IMR-90 (cell line): ENCODE results near the gene APLN. TPM values are rescaled to one million over a fixed set of nuclear protein-coding genes. Genes with fewer than 3 reads are reported as not detected.

ENCODE experiments used
- ATAC-seq: fragments of 200-7000 bp; cut with Tn5 transposase; 2 replicates; pipeline ENCODE4 v1.9.1; 2020; ENCODE audit warnings: low read depth, mild to moderate bottlenecking, moderate library complexity
- Bru-seq: library from RNA; stranded (reverse); fragments of 400-500 nt; gene quantifications from one replicate; lab custom pipeline; 2021; lab: Mats Ljungman, UMichigan
- BruChase-seq, 2 experiments: library from RNA; stranded (reverse); fragments of 400-500 nt; gene quantifications; one replicate each; lab custom pipeline; 2021; lab: Mats Ljungman, UMichigan
- BruUV-seq: library from RNA; stranded (reverse); fragments of 400-500 nt; replicated peaks from 2 replicates; lab custom pipeline; 2021; lab: Mats Ljungman, UMichigan
- CTCF ChIA-PET: fragments of 300-600 bp; formaldehyde crosslinking; extraction: SDS; loops from one replicate; lab custom pipeline; 2021; ENCODE audit warnings: antibody characterized with exemption; lab: Yijun Ruan, JAX
- POLR2A ChIA-PET: fragments of 300-600 bp; sonication (Branson Sonifier 250); formaldehyde crosslinking; loops from one replicate; lab custom pipeline; 2022; ENCODE audit warnings: antibody characterized with exemption; ENCODE audit not compliant: unreplicated experiment; lab: Charles Lee
- DNase-seq: peaks from one replicate; pipeline ENCODE4 v3.0.0; 2013
- H2AFZ ChIP-seq: replicated peaks from 2 replicates; pipeline ENCODE3; 2013; ENCODE audit warnings: low read length, mild to moderate bottlenecking; ENCODE audit not compliant: poor library complexity
- H2AK5ac ChIP-seq: 2 replicates; pipeline ENCODE4 v1.6.1; 2013; ENCODE audit warnings: low read depth, low read length, inconsistent platforms
- H2AK9ac ChIP-seq: replicated peaks from 2 replicates; pipeline ENCODE3; 2013; ENCODE audit warnings: mild to moderate bottlenecking, low read depth, low read length, moderate library complexity; ENCODE audit not compliant: poor library complexity
- H2BK120ac ChIP-seq: 2 replicates; pipeline ENCODE4 v1.6.1; 2013; ENCODE audit warnings: low read depth, low read length, inconsistent platforms
- H2BK15ac ChIP-seq: 3 replicates; pipeline ENCODE4 v1.6.1; 2013; ENCODE audit warnings: low read depth, low read length, inconsistent platforms
- H2BK20ac ChIP-seq: 2 replicates; pipeline ENCODE4 v1.6.1; 2013; ENCODE audit warnings: low read depth, mild to moderate bottlenecking, inconsistent platforms, low read length, moderate library complexity
- H2BK5ac ChIP-seq: 2 replicates; pipeline ENCODE4 v1.6.1; 2013; ENCODE audit warnings: mild to moderate bottlenecking, low read depth, low read length, inconsistent platforms; ENCODE audit not compliant: poor library complexity, severe bottlenecking
- H3K14ac ChIP-seq: replicated peaks from 2 replicates; pipeline ENCODE4 v1.6.1; 2013; ENCODE audit warnings: low read depth, low read length, inconsistent platforms
- H3K18ac ChIP-seq: 2 replicates; pipeline ENCODE4 v1.6.1; 2013; ENCODE audit warnings: low read depth, low read length, control low read depth
- H3K23ac ChIP-seq: 2 replicates; pipeline ENCODE4 v1.6.1; 2013; ENCODE audit warnings: low read depth, low read length, inconsistent platforms
- H3K27ac ChIP-seq: 2 replicates; pipeline ENCODE4 v1.5.1; 2013; ENCODE audit warnings: mild to moderate bottlenecking, control low read depth, low read length; ENCODE audit not compliant: insufficient read depth
- H3K27me3 ChIP-seq: 2 replicates; pipeline ENCODE4 v1.6.1; 2013; ENCODE audit warnings: low read length; ENCODE audit not compliant: control insufficient read depth, insufficient read depth
- H3K36me3 ChIP-seq: 2 replicates; pipeline ENCODE4 v1.6.1; 2013; ENCODE audit warnings: low read length, mixed read lengths; ENCODE audit not compliant: control insufficient read depth, insufficient read depth
- H3K4ac ChIP-seq: 2 replicates; pipeline ENCODE4 v1.6.1; 2013; ENCODE audit warnings: low read depth, low read length, inconsistent platforms
- H3K4me1 ChIP-seq: 2 replicates; pipeline ENCODE4 v1.6.1; 2013; ENCODE audit warnings: low read length, mixed read lengths; ENCODE audit not compliant: control insufficient read depth, insufficient read depth
- H3K4me2 ChIP-seq: 2 replicates; pipeline ENCODE4 v1.6.1; 2013; ENCODE audit warnings: low read depth, mild to moderate bottlenecking, control low read depth, low read length, moderate library complexity
- H3K4me3 ChIP-seq: 2 replicates; pipeline ENCODE4 v1.5.1; 2013; ENCODE audit warnings: low read depth, mild to moderate bottlenecking, control low read depth, low read length, moderate library complexity; ENCODE audit not compliant: insufficient read depth
- H3K56ac ChIP-seq: 2 replicates; pipeline ENCODE4 v1.6.1; 2013; ENCODE audit warnings: low read length, inconsistent platforms; ENCODE audit not compliant: insufficient read depth; ENCODE audit errors: extremely low read depth
- H3K79me1 ChIP-seq, 2 experiments: 2 replicates each; pipeline ENCODE4 v1.6.1; 2013; ENCODE audit warnings: low read length in 2 of 2, inconsistent platforms in 1 of 2, low read depth in 1 of 2
- H3K9ac ChIP-seq: 2 replicates; pipeline ENCODE4 v1.6.1; 2013; ENCODE audit warnings: low read depth, low read length, control low read depth
- H3K9me1 ChIP-seq: 2 replicates; pipeline ENCODE4 v1.6.1; 2013; ENCODE audit warnings: low read length, inconsistent platforms; ENCODE audit not compliant: insufficient read depth
- H3K9me3 ChIP-seq: 2 replicates; pipeline ENCODE4 v1.6.1; 2013; ENCODE audit warnings: low read length; ENCODE audit not compliant: control insufficient read depth, insufficient read depth
- H4K20me1 ChIP-seq: 2 replicates; pipeline ENCODE4 v1.6.1; 2013; ENCODE audit warnings: low read length, inconsistent platforms; ENCODE audit not compliant: insufficient read depth
- H4K5ac ChIP-seq: 2 replicates; pipeline ENCODE4 v1.6.1; 2013; ENCODE audit warnings: mild to moderate bottlenecking, low read depth, low read length, control low read depth
- H4K8ac ChIP-seq, 2 experiments: 2 replicates each; pipeline ENCODE4 v1.6.1; 2013; ENCODE audit warnings: low read depth in 2 of 2, low read length in 2 of 2, control low read depth in 1 of 2, inconsistent platforms in 1 of 2
- H4K91ac ChIP-seq: 2 replicates; pipeline ENCODE4 v1.6.1; 2013; ENCODE audit warnings: low read depth, low read length, inconsistent platforms; ENCODE audit not compliant: insufficient read depth
- CHD1 ChIP-seq: IDR thresholded peaks from 2 replicates; pipeline ENCODE4 v1.6.1; 2012; ENCODE audit warnings: low read depth, low read length, improper control_type of control experiment
- MAFK ChIP-seq: IDR thresholded peaks from 2 replicates; pipeline ENCODE4 v1.6.1; 2012; ENCODE audit warnings: low read depth, low read length, improper control_type of control experiment
- MAZ ChIP-seq: IDR thresholded peaks from 2 replicates; pipeline ENCODE4 v1.6.1; 2012; ENCODE audit warnings: low read depth, mild to moderate bottlenecking, low read length, improper control_type of control experiment, moderate library complexity, borderline replicate concordance
- RAD21 ChIP-seq: IDR thresholded peaks from 2 replicates; pipeline ENCODE4 v1.6.1; 2012; ENCODE audit warnings: low read length, improper control_type of control experiment
- WGBS, 2 experiments: methylation state at CpG; one replicate each; pipeline versions ENCODE4 v1.1.5 to v1.1.7; 2013; ENCODE audit warnings: missing lambda C conversion rate in 2 of 2; ENCODE audit not compliant: insufficient read length in 1 of 2; ENCODE audit errors: extremely low coverage in 2 of 2; 5-methylcytosine and 5-hydroxymethylcytosine counted together
- dilution Hi-C: fragments of 300-500 bp; cut with HindIII; formaldehyde crosslinking; loops from one replicate; pipeline ENCODE4 v1.14.3; 2018; ENCODE audit warnings: low sequenced_read_pairs; ENCODE audit not compliant: unreplicated experiment
- in situ Hi-C: fragments of 300-500 bp; cut with MboI; formaldehyde crosslinking; loops from 3 replicates; pipeline ENCODE4 v1.14.3; 2019; ENCODE audit warnings: low sequenced_read_pairs, inconsistent platforms, mixed read lengths
- intact Hi-C: fragments of 100-400 bp; cut with micrococcal nuclease; formaldehyde crosslinking; loops from 2 replicates; pipeline ENCODE4 v1.10.0; 2022
- long read RNA-seq: library from polyadenylated mRNA; unstranded; transcript quantifications from one replicate; pipeline ENCODE4 v2.0.0, GENCODE V29; 2021; ENCODE audit not compliant: unreplicated experiment
- polyA plus RNA-seq, 3 experiments: library from polyadenylated mRNA; depleted of rRNA; stranded (reverse); fragments of >200 nt; gene quantifications; 2 replicates each; pipeline ENCODE4 v1.2.3, GENCODE V29; 2012; ENCODE audit warnings: low replicate concordance in 1 of 3
- total RNA-seq: library from RNA; depleted of rRNA; stranded (reverse); fragments of >200 nt; gene quantifications from 2 replicates; pipeline ENCODE4 v1.2.3, GENCODE V29; 2012; rRNA removed

The APLN gene, protein sequence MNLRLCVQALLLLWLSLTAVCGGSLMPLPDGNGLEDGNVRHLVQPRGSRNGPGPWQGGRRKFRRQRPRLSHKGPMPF
- under 0.01 and 0.18 TPM in 2 replicates for total RNA-seq
- 0.67 and 0.72 TPM in 2 replicates for polyA plus RNA-seq (2012; rRNA removed)
- polyA plus RNA-seq (2012; cell fraction: cytosol; rRNA removed), result 0.54 and 0.81 TPM in 2 replicates
- polyA plus RNA-seq (2012; cell fraction: nucleus; rRNA removed; ENCODE audit: low replicate concordance), result 0.30 and 0.32 TPM in 2 replicates
- Bru-seq, nascent RNA, result percentile 16 among the genes with signal in this experiment
- not detected for BruChase-seq, experiment 1, labeled RNA remaining after a 6-hour chase
- not detected for BruChase-seq, experiment 2, labeled RNA remaining after a 2-hour chase
- long read RNA-seq, partial matches to known transcripts, result 0 of 1 reads
- long read RNA-seq, other reads (novel, unspliced or antisense), result 1 of 1 reads

- intact Hi-C loops (no loop called here), dilution Hi-C loops (no loop called here), in situ Hi-C loops (no loop called here)
- POLR2A ChIA-PET, result no interaction called here
- H3K4me2 ChIP-seq, result peak within 1 kb of the TSS; percentile 86
- no peaks in the 10 kb centered on the region for H4K20me1 ChIP-seq
- H2AK9ac ChIP-seq, result peak within 1 kb of the TSS; percentile 25
- H3K27me3 ChIP-seq, result peaks cover 25% of the 10 kb centered on the region
- no peak within 1 kb of the TSS for H3K18ac ChIP-seq
- no peaks in the 10 kb centered on the region for H3K9me1 ChIP-seq
- DNase-seq, result peak; percentile 19
- H4K8ac ChIP-seq, result no peak within 1 kb of the TSS
- H2BK15ac ChIP-seq, result no peak within 1 kb of the TSS
- H4K5ac ChIP-seq, result no peak within 1 kb of the TSS
- no peak within 1 kb of the TSS for H3K4ac ChIP-seq
- ATAC-seq, result peak; percentile 84
- no TSS peak for BruUV-seq
- H3K56ac ChIP-seq, result no peak within 1 kb of the TSS
- H3K36me3 ChIP-seq, result no peaks in the 10 kb centered on the region
- no peaks in the 10 kb centered on the region for H3K79me1 ChIP-seq
- CTCF ChIA-PET, result no interaction called here
- H2BK120ac ChIP-seq, result no peak within 1 kb of the TSS
- WGBS, 2 experiments, result 8% methylated on average over 23 of the region's 67 CpGs; no CpG with 5 or more reads in 1 of the 2 experiments
- H3K4me3 ChIP-seq, result peak within 1 kb of the TSS; percentile 53
- TF ChIP-seq MAFK (no peak), RAD21 (no peak), MAZ (0 out of 2 replicates have a peak, but pooled peaks have one; percentile 29), CHD1 (no peak)
- peak within 1 kb of the TSS; percentile 81 for H2AFZ ChIP-seq
- no peak within 1 kb of the TSS for H2BK5ac ChIP-seq
- no peaks in the 10 kb centered on the region for H3K9me3 ChIP-seq
- H3K23ac ChIP-seq, result no peak within 1 kb of the TSS
- no peak within 1 kb of the TSS; the same call in 1 of the 2 replicates for H3K9ac ChIP-seq
- H2AK5ac ChIP-seq, result no peak within 1 kb of the TSS
- H2BK20ac ChIP-seq, result no peak within 1 kb of the TSS
- H4K91ac ChIP-seq, result no peak within 1 kb of the TSS
- H3K27ac ChIP-seq, result no peak within 1 kb of the TSS
- H3K4me1 ChIP-seq, result peaks cover 3% of the 10 kb centered on the region; the same call in 1 of the 2 replicates
- H3K14ac ChIP-seq, result no peak within 1 kb of the TSS
These were observed at the start of gene APLN for GRCh38 chrX:129654652-129655546. Gene APLN, minus strand, starts transcription at chrX:129654956. Its CDS starts 326 bp downstream, at chrX:129654630.
